Stimulated activated CD4-positive, alpha-beta T cell treated with anti-CD3 and anti-CD28 coated beads, TNF-alpha, amount 100 ng/mL, for 48 hours (primary cell): ENCODE measurements around the gene PDE6G.
A peak's percentile ranks its signal among the peaks of the same experiment; 100 is the strongest.
"Not testable (repeated sequence)": the region's sequence is repeated elsewhere in the genome, so short reads cannot be mapped to it uniquely, and the experiment has no call there.

Experiments
- DNase-seq, 3 donors: peaks; one replicate each; pipeline ENCODE4 v3.0.0-alpha.2; 2020; ENCODE audit warnings: low read depth in 3 of 3

PDE6G gene

GRCh38 chr17:81687770-81688541 is 31.6 kb upstream of the PDE6G start:
- no peak for DNase-seq

DNA sequence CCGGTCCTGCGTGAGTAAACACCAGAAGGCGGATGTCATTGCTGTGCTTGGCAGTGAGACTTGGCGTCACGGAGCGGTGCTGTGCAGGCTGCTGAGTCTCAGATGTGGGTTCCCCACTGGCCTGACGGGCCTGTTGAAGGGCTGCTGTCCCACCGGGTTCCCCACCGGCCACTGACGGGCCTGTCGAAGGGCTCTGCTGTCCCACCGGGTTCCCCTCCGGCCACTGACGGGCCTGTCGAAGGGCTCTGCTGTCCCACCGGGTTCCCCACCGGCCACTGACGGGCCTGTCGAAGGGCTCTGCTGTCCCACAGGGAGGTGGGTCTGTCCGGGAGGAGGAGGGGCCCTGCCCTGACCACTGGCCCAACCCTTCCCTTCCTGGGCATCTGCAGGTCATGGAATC is 30.3 kb upstream of the PDE6G start:
- DNase-seq = no peak

GRCh38 chr17:81685108-81685507 is 28.8 kb upstream of the PDE6G start:
- peak in 2 of 3 donors; percentile 49 to 52 for DNase-seq

DNA sequence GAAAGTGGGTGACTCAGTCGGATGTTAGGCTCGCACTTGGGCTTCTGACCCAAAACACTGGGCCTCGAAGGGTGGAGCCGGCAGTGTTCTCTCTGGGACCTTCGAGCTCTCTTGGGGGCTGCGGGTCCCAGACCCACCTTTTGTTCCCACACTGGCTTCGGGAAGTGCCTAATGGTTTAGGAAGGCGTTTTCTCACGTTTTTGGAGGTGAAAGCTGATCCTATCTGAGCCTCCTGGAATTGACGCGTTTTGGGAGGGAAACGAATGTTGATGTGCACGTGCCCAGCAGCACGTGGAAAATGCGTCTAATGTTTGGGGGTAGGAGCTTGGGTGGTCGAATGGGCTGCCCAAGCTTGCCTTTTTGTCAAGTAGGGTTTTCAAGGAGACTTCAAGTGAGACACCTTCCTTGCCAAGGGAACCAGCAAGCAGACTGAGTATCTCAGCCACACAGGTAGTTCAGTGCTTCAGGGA is 28.1 kb upstream of the PDE6G start:
- no peak for DNase-seq

DNA sequence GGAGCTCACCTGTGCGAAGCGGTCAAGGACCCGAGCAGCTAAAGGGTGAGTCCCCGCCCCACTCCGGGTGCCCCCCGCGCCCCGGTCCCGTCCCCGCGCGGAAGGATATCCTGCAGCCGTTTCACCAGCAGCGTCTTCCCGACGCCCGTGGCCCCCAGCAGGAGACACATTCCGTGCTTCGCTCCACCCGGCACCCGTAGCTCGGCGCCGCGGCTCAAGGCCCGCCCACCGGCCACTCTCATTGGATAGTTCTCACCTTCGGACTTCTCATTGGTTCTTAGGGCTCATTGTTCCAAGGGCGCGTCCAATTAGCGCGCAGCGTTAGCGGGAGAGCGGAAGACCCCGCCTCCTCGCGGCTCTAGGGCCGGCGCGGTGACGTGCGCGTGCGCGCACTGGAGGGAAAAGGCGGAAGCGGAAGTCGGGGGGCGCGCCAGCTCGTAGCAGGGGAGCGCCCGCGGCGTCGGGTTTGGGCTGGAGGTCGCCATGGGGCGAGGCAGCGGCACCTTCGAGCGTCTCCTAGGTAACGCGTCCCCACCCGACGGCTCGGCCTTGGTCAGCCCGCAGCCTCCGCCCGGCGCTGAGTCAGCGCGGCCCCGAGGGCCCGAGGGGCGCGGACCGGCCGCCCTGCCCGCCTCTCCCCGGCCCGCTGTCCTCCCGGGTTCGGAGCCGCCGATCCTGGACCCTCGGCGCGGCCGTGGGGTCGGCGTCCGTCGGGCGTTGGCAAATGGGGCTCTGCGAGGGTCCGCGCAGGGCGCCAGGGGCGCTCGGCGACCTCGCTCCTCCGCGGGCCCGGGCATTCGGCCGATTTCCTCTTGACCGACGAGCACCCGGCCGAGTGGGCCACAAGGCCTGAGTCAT is 27.5 kb upstream of the PDE6G start, which contains the start of the genes ARL16 and HGS:
TSS of gene ARL16 (minus strand) at position 214 of the 858 bp plus-strand sequence. CDS start at position 170, 44 bp downstream.
TSS of gene HGS (plus strand) at position 428 of the 858 bp plus-strand sequence. CDS start at position 484, 56 bp downstream.
- peak; percentile 93 to 97 (median 94) for DNase-seq

DNA sequence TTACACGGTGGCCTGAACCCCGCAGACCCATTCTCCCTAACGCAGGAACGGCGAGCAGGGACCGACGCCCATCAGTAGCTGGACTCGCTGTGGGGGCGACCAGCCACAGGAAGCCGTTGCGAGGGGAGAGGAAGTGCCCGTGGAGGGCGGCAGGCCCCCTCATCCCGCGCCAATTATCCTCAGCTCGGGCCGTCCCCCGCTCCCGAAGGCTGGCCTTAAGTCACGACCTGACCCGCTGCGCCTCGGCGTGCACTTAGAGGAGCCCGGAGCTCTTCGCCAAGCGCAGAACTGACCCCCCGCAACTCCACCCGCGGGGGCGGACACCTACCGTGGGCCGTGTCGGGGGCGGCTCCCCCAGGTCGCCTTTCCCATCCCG is 26.9 kb upstream of the PDE6G start:
- DNase-seq = no peak

DNA sequence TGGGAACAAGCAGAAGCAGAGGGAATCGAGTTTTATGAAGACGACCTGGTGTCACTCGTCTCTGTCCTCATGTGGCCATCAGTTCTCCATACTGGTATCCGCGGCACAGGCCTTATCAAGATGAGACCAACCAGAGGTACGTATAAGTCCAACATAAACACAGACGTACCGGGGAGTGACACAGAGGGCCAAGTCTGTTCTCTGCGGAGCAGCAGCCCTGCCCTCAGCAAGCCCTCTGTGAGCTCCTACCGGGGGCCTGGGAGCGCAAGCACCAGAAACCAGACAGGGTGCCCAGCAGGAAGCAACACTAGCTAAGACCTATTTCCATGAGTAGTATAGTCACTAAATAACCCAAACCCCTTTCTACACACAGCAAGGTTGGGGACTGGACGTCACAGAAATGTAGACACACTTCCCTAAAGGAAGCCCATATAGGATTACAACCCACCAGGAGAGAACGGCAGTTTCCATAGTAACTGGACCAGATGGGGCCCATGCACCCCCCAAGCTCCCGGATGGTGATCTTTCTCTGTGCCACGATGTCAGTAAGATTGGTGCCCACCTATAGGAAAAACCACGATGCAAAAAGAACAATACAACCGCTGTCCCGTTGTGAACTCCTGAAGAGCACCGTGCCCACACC is 26.3 kb upstream of the PDE6G start:
- no peak for DNase-seq

GRCh38 chr17:81681672-81682071 is 25.3 kb upstream of the PDE6G start:
- no peak for DNase-seq

- DNase-seq = no peak
These were observed 23.8 kb upstream of the PDE6G start for GRCh38 chr17:81680150-81680549.

DNA sequence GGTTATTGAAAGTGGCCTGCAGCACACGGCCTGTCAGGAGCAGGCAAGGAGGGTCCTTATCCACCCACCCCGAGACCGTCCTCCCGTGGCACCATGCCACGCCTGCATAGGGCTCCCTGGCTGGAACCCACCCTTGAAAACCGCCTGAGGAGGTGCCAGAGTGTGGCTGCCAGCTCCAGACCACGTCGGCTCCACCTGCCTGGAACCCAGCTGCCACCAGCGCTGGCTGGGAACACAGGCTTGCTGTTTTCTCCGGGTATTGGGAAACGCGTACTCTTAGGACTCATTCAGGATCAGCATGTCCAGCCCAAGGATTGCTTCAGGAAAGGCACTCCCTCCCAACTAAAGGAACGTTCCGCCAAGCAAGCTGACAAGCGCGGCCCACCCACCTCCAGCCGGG is 20.6 kb upstream of the PDE6G start:
- DNase-seq = no peak

- not testable (repeated sequence) for DNase-seq
These were observed 19.3 kb upstream of the PDE6G start for GRCh38 chr17:81675515-81676221.

GRCh38 chr17:81673561-81674258 is 17.4 kb upstream of the PDE6G start:
- DNase-seq = no peak

GRCh38 chr17:81672954-81673353 is 16.6 kb upstream of the PDE6G start:
- no peak for DNase-seq

DNA sequence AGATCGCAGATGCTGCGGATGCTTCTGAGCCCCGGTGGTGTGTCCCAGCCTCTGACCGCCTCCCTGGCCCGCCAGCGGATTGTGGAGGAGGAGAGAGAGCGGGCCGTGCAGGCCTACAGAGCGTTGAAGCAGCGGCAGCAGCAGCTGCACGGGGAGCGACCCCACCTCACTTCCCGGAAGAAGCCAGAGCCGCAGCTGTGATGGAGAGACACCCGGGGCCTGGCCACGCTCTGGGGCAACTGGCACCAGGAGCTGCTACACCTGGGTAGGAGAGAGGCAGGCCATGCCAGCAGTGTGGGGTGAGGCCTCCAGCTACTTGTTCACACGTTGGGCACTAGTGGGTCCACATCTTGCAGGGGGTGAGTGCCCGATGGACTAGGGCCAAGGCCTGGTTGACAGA is 16.2 kb upstream of the PDE6G start:
- no peak for DNase-seq

- no peak for DNase-seq
These were observed 11.4 kb upstream of the PDE6G start for GRCh38 chr17:81667754-81668153.

- peak; percentile 91 for DNase-seq
These were observed 10.2 kb upstream of the PDE6G start, which contains the start of the genes CCDC137 and OXLD1 for GRCh38 chr17:81666342-81667191. TSS of gene CCDC137 (plus strand) at chr17:81666737. CDS start at chr17:81666767, 30 bp downstream. TSS of gene OXLD1 (minus strand) at chr17:81666605. CDS start at chr17:81666577, 28 bp downstream.

GRCh38 chr17:81666092-81666341 is 9.7 kb upstream of the PDE6G start:
- no peak for DNase-seq

- DNase-seq = peak in 2 of 3 donors; percentile 52 to 70
These were observed 9.1 kb upstream of the PDE6G start for GRCh38 chr17:81665205-81666091.

GRCh38 chr17:81664051-81664470 is 7.7 kb upstream of the PDE6G start:
- no peak for DNase-seq
